Ascending aorta (tissue), 2 donors: Measurements from ENCODE around the gene VRK2. TPM values are rescaled to one million over a fixed set of nuclear protein-coding genes. Genes with fewer than 3 reads are reported as not detected.
A peak's percentile ranks its signal among the peaks of the same experiment; 100 is the strongest.

ENCODE experiments used
- DNase-seq, 2 donors: peaks; one replicate each; pipeline ENCODE4 v3.0.0-alpha.2; 2019; ENCODE audit warnings: low spot score in 2 of 2
- H3K27ac ChIP-seq, 2 donors: fragments of 200-600 bp; sonication (generic); one replicate each; pipeline ENCODE4 v1.5.1; 2016 to 2017; ENCODE audit warnings: mild to moderate bottlenecking in 1 of 2
- H3K27me3 ChIP-seq: fragments of 200-600 bp; sonication (generic); one replicate; pipeline ENCODE4 v1.5.1; 2017
- H3K36me3 ChIP-seq, 2 donors: fragments of 200-600 bp; sonication (generic); one replicate each; pipeline ENCODE4 v1.5.1; 2016
- H3K4me1 ChIP-seq, 2 donors: fragments of 200-600 bp; sonication (generic); one replicate each; pipeline ENCODE4 v1.5.1; 2016 to 2017; ENCODE audit warnings: mild to moderate bottlenecking in 1 of 2
- H3K4me3 ChIP-seq, 2 donors: fragments of 200-600 bp; sonication (generic); one replicate each; pipeline ENCODE4 v1.5.1; 2016 to 2017; ENCODE audit warnings: mild to moderate bottlenecking in 1 of 2
- H3K9me3 ChIP-seq, 2 donors: fragments of 200-600 bp; sonication (generic); one replicate each; pipeline ENCODE4 v1.5.1; 2016
- CTCF ChIP-seq, 3 experiments: fragments of 200-600 bp in 2 of 3; fragments of 450-650 bp in 1 of 3; sonication (generic) in 2 of 3; IDR thresholded peaks; one replicate each; pipeline ENCODE4 v1.5.1; 2016 to 2019; ENCODE audit warnings: antibody characterized with exemption in 3 of 3, mild to moderate bottlenecking in 1 of 3, moderate library complexity in 1 of 3
- intact Hi-C: fragments of 100-400 bp; cut with DNase I; formaldehyde crosslinking; loops from one replicate; pipeline ENCODE4 v1.15.1; 2023
- total RNA-seq: library from RNA; depleted of rRNA; stranded (reverse); fragments of >200 nt; gene quantifications from one replicate; pipeline ENCODE4 v1.1.0, GENCODE V29; 2016

The VRK2 gene
- 15.8 TPM for total RNA-seq

GRCh38 chr2:58046585-58047372 is at the start of gene VRK2:
TSS of gene VRK2 (plus strand) at chr2:58046806. CDS start at chr2:58048832, 2,026 bp downstream.
- Histone ChIP-seq H3K4me1 (peaks cover 0 to 7% of the 10 kb centered on the region in 2 donors), H3K9me3 (no peaks in the 10 kb centered on the region), H3K4me3 (peak within 1 kb of the TSS; percentile 71 to 72), H3K27me3 (no peaks in the 10 kb centered on the region), H3K36me3 (no peaks in the 10 kb centered on the region), H3K27ac (peak within 1 kb of the TSS; percentile 92 to 94)
- DNase-seq = peak; percentile 63 to 91
- TF ChIP-seq CTCF (IDR thresholded peaks at IDR 0.05) = peak in 1 of 3 experiments; percentile 19
- intact Hi-C loops = loop anchor here (2.0 kb wide), 1 partner anchor 194 kb away; the partner anchor contains the start of gene FANCL

DNA sequence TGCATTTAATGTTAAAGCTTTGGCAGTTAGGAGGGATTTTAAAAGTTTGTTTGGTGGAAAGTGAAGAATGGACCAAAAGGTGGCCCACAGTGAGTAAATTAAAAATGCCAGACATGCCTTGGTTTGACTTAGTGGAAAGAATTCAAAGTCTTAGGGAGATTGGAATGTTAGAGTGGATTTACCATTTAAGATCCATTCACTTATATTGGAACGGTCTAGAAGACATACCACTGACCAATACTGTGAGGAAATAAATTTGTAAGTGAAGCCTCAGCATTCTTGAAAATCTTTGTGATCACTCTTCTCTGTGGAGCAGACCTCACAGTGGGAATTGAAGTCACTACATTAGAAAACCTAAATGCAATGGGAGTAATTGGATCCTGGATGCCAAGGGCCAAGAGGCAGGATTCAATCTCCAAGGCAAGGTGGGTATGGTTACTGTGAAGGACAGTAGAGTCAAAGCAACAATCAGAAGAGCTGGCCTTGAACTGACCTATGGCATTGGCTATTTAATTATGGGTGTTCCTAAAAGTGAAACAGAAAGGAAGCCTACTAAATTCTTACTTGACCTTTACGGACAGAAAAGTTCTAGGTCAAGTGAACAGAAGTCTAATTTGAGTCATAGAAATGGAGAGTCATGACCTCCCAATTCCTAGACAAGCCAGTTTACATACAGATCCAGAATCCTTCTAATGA is 40.2 kb upstream of the VRK2 start:
- H3K27ac ChIP-seq = no peak overlapping the region
- no peaks in the 10 kb centered on the region for H3K27me3 ChIP-seq
- H3K4me1 ChIP-seq = no peaks in the 10 kb centered on the region
- intact Hi-C loops = no loop called here
- no peak for TF ChIP-seq CTCF (IDR thresholded peaks at IDR 0.05)
- no peak for DNase-seq
- H3K36me3 ChIP-seq = no peaks in the 10 kb centered on the region
- H3K4me3 ChIP-seq = no peak overlapping the region
- H3K9me3 ChIP-seq = no peaks in the 10 kb centered on the region

- Histone ChIP-seq H3K36me3 (no peaks in the 10 kb centered on the region), H3K4me3 (no peak overlapping the region), H3K27me3 (no peaks in the 10 kb centered on the region), H3K27ac (no peak overlapping the region), H3K9me3 (no peaks in the 10 kb centered on the region), H3K4me1 (no peaks in the 10 kb centered on the region)
- intact Hi-C loops = no loop called here
- no peak for DNase-seq
- TF ChIP-seq CTCF (IDR thresholded peaks at IDR 0.05) = no peak
These were observed 39.7 kb upstream of the VRK2 start for GRCh38 chr2:58006952-58007284.

GRCh38 chr2:58010599-58010998 is 36.0 kb upstream of the VRK2 start:
- DNase-seq = no peak
- H3K9me3 ChIP-seq = peaks cover 0 to 3% of the 10 kb centered on the region in 2 donors
- H3K36me3 ChIP-seq = no peaks in the 10 kb centered on the region
- intact Hi-C loops = no loop called here
- TF ChIP-seq CTCF (IDR thresholded peaks at IDR 0.05) = no peak
- no peak overlapping the region for H3K4me3 ChIP-seq
- H3K27me3 ChIP-seq = no peaks in the 10 kb centered on the region
- no peak overlapping the region for H3K27ac ChIP-seq
- no peaks in the 10 kb centered on the region for H3K4me1 ChIP-seq

- H3K27ac ChIP-seq = no peak overlapping the region
- peaks cover 0 to 4% of the 10 kb centered on the region in 2 donors for H3K9me3 ChIP-seq
- H3K4me1 ChIP-seq = no peaks in the 10 kb centered on the region
- intact Hi-C loops = no loop called here
- H3K4me3 ChIP-seq = no peak overlapping the region
- DNase-seq = no peak
- no peaks in the 10 kb centered on the region for H3K36me3 ChIP-seq
- TF ChIP-seq CTCF (IDR thresholded peaks at IDR 0.05) = no peak
- H3K27me3 ChIP-seq = no peaks in the 10 kb centered on the region
These were observed 27.4 kb upstream of the VRK2 start for GRCh38 chr2:58019229-58019628.
